ENCODE data around the gene SPTLC1. TPM values are rescaled to one million over a fixed set of nuclear protein-coding genes. Genes with fewer than 3 reads are reported as not detected.

Gene SPTLC1
- polyA plus RNA-seq, 1 donor from 2014 or later, result 74.8 TPM

GRCh38 chr9:92058026-92058425 lies 57.2 kb downstream of the SPTLC1 start:
- TF ChIP-seq MXI1 (conservative IDR thresholded peaks at IDR 0.05; ENCODE audit: poor library complexity, severe bottlenecking) (no peak), TAF1 (IDR thresholded peaks at IDR 0.05; ENCODE audit: low read depth) (no peak), RAD21 (conservative IDR thresholded peaks at IDR 0.05) (no peak), SMC3 (conservative IDR thresholded peaks at IDR 0.05; ENCODE audit: poor library complexity) (no peak)
- H3K9me2 ChIP-seq (ENCODE audit: insufficient read depth, low read length), result no peaks in the 10 kb centered on the region
- H3K4me3 ChIP-seq (ENCODE audit: low read length), result peak overlapping the region; percentile 22
- no peak overlapping the region for H3K9ac ChIP-seq (ENCODE audit: low read length)
- no peak overlapping the region for H3K4me2 ChIP-seq (ENCODE audit: low read length)
- H2AFZ ChIP-seq (ENCODE audit: low read depth, low read length), result no peak overlapping the region
- no peaks in the 10 kb centered on the region for H3F3A ChIP-seq (ENCODE audit: insufficient read depth, low read length, poor library complexity, severe bottlenecking)
- peaks cover 6% of the 10 kb centered on the region for H3K79me2 ChIP-seq (replicated peaks; ENCODE audit: insufficient read depth, low read length)
- H4K20me1 ChIP-seq (ENCODE audit: insufficient read depth), result no peaks in the 10 kb centered on the region
- H3K27me3 ChIP-seq (ENCODE audit: insufficient read depth, low read depth, low read length), result no peaks in the 10 kb centered on the region
- H3K27ac ChIP-seq (ENCODE audit: low read length), result no peak overlapping the region
- H3K9me3 ChIP-seq (ENCODE audit: low read length), result no peaks in the 10 kb centered on the region
- no peaks in the 10 kb centered on the region for H3K36me3 ChIP-seq (ENCODE audit: insufficient read depth, low read length)

- Histone ChIP-seq H4K20me1 (ENCODE audit: insufficient read depth) (no peaks in the 10 kb centered on the region), H2AFZ (ENCODE audit: low read depth, low read length) (no peak overlapping the region), H3K9ac (ENCODE audit: low read length) (no peak overlapping the region), H3K27ac (ENCODE audit: low read length) (no peak overlapping the region), H3K27me3 (ENCODE audit: insufficient read depth, low read depth, low read length) (no peaks in the 10 kb centered on the region), H3K4me3 (ENCODE audit: low read length) (no peak overlapping the region), H3K9me2 (ENCODE audit: insufficient read depth, low read length) (no peaks in the 10 kb centered on the region), H3K9me3 (ENCODE audit: low read length) (no peaks in the 10 kb centered on the region), H3K36me3 (ENCODE audit: insufficient read depth, low read length) (no peaks in the 10 kb centered on the region), H3K4me2 (ENCODE audit: low read length) (no peak overlapping the region), H3K79me2 (replicated peaks; ENCODE audit: insufficient read depth, low read length) (peaks cover 6% of the 10 kb centered on the region), H3F3A (ENCODE audit: insufficient read depth, low read length, poor library complexity, severe bottlenecking) (no peaks in the 10 kb centered on the region)
- TF ChIP-seq TAF1 (IDR thresholded peaks at IDR 0.05; ENCODE audit: low read depth) (no peak), POLR2AphosphoS5 (IDR thresholded peaks at IDR 0.05) (no peak), RAD21 (conservative IDR thresholded peaks at IDR 0.05) (no peak), CTCF (IDR thresholded peaks at IDR 0.05; ENCODE audit: poor library complexity, severe bottlenecking) (no peak), EZH2 (IDR thresholded peaks at IDR 0.05; ENCODE audit: borderline replicate concordance, insufficient read depth, low read length, poor library complexity, severe bottlenecking) (no peak), SMC3 (conservative IDR thresholded peaks at IDR 0.05; ENCODE audit: poor library complexity) (no peak), MXI1 (conservative IDR thresholded peaks at IDR 0.05; ENCODE audit: poor library complexity, severe bottlenecking) (no peak), EP300 (conservative IDR thresholded peaks at IDR 0.05; ENCODE audit: poor library complexity, severe bottlenecking) (no peak), REST (IDR thresholded peaks at IDR 0.05; ENCODE audit: borderline replicate concordance) (no peak)
Observed at GRCh38 chr9:92057226-92057625, 58.0 kb downstream of the SPTLC1 start.
